ENCODE measurements around the gene ZNF462. TPM values are rescaled to one million over a fixed set of nuclear protein-coding genes. Genes with fewer than 3 reads are reported as not detected.
A peak's percentile ranks its signal among the peaks of the same experiment; 100 is the strongest.

ZNF462 gene
- total RNA-seq, 1 donor from 2014 or later: 25.8 TPM

DNA sequence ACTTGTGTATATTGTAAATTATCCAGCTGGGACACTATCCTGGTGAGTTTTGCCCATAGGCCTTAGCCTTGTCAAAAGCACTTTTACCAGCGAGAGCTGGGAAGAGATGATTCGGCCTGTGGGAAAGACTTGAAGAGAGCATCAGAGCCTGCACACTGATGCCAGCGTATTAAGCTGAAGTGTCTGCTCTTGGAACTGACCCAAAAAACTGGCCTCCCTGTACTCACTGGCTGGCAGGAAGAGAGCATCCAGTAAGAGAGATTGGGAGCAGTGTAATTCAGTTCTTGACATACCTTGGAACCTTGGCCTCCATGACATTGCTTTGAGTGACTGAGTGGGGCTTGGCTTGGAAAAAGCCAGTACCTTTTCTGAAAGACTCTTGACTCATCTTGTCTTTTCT lies 73.7 kb downstream of the ZNF462 start:
- no peak for DNase-seq (ENCODE audit: low spot score)
- H3K27me3 Mint-ChIP-seq (ENCODE audit: low read depth): no peaks in the 10 kb centered on the region
- TF ChIP-seq, protein P1, sequence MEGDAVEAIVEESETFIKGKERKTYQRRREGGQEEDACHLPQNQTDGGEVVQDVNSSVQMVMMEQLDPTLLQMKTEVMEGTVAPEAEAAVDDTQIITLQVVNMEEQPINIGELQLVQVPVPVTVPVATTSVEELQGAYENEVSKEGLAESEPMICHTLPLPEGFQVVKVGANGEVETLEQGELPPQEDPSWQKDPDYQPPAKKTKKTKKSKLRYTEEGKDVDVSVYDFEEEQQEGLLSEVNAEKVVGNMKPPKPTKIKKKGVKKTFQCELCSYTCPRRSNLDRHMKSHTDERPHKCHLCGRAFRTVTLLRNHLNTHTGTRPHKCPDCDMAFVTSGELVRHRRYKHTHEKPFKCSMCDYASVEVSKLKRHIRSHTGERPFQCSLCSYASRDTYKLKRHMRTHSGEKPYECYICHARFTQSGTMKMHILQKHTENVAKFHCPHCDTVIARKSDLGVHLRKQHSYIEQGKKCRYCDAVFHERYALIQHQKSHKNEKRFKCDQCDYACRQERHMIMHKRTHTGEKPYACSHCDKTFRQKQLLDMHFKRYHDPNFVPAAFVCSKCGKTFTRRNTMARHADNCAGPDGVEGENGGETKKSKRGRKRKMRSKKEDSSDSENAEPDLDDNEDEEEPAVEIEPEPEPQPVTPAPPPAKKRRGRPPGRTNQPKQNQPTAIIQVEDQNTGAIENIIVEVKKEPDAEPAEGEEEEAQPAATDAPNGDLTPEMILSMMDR (IDR thresholded peaks at IDR 0.05): no peak
- H3K9me3 Mint-ChIP-seq (ENCODE audit: low read depth): no peaks in the 10 kb centered on the region
- peaks cover 46% of the 10 kb centered on the region for H3K36me3 Mint-ChIP-seq (ENCODE audit: low read depth)
- peaks cover 5% of the 10 kb centered on the region for H3K4me1 Mint-ChIP-seq (ENCODE audit: low read depth)
- no peak overlapping the region for H3K4me3 Mint-ChIP-seq (ENCODE audit: unreplicated experiment)
- no peak overlapping the region for H3K27ac Mint-ChIP-seq (ENCODE audit: unreplicated experiment)

- no peak overlapping the region for H3K27ac Mint-ChIP-seq (ENCODE audit: unreplicated experiment)
- H3K36me3 Mint-ChIP-seq (ENCODE audit: low read depth): peaks cover 11% of the 10 kb centered on the region
- no peaks in the 10 kb centered on the region for H3K9me3 Mint-ChIP-seq (ENCODE audit: low read depth)
- TF ChIP-seq, protein P1 (IDR thresholded peaks at IDR 0.05): no peak
- H3K27me3 Mint-ChIP-seq (ENCODE audit: low read depth): no peaks in the 10 kb centered on the region
- no peak for DNase-seq (ENCODE audit: low spot score)
- no peak overlapping the region for H3K4me3 Mint-ChIP-seq (ENCODE audit: unreplicated experiment)
- peaks cover 26% of the 10 kb centered on the region for H3K4me1 Mint-ChIP-seq (ENCODE audit: low read depth)
Observed at GRCh38 chr9:106941916-106942315, 79.0 kb downstream of the ZNF462 start.

DNA sequence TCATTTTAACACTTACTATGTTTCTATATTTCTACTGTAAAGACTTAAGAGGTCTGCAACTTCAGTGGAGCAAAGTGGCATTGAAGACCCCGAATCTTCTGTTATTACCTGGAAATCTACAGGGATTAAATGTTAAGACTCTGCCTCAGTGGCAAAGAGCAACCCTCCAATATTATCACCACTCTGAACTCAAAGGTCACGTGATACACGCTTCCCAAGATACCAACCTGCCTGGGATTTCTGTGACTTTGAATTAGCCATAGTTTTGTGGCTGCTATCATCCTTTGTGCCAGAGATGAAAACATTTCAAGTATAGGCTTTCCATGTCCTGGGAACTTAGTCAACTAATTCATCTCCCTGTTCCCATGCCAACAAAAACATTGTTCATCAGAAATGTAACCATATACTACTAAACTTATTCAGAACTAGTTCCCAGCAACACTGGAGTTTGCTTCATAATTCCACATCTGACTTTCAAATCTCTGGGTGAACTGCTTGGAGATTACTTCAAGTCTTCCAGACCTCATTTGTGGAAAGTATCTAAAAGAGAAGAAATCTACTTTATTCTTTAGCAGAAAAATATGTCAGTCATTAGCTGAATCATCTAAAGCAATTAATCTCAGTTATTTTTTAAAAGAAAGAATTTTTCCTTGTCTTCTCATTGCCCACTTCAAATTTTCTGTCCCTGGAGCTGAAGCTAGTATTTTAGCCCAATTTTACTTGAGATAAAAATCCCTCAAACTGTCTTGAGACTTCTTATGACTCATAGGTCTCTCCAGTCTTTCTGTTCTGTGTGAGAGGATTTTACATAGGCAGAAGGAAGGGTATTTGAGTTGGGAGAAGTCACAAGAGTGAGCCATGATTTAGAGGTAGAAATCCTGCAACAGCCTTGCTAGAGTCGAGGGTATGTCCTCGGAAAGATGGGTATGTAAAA lies 83.0 kb downstream of the ZNF462 start:
- H3K4me3 Mint-ChIP-seq (ENCODE audit: unreplicated experiment): no peak overlapping the region
- DNase-seq (ENCODE audit: low spot score): no peak
- peak overlapping the region; percentile 90 for H3K27ac Mint-ChIP-seq (ENCODE audit: unreplicated experiment)

DNA sequence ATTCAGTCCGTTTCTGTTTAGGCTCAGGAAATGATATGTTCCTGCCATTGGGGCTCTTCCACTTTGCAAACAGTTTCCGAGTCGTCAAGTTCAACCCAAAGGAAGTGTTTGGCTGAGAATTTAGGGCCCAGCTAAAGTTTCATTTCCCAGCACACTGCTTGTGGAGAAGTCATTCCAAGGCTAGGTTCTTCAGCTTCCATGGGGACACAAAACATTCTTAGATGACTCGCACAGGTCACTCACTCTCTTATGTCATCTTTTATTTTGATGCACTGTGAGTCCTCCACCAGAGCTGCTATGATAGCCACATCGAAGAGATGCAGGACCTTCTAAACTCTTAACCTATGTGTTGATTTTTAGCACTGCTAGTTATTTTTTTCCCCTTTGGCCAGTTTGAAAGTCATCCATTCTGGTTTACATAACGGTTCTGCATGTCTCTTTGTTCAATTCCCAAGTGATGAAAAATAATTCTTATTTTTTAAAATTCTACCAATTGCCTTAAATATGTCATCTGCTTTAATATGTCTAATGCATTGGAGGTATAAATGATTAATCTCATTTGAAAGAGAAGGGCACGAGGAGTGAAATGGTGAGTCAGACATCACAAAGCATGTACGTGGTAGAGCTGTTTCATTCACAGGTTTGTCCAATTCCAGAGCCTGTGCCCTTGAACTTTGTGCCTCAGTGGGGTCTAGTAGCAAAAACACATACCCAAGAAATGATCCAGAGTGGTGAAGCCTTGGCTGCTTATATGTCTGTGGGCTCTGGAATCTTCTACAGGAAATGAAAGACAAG lies 84.3 kb downstream of the ZNF462 start:
- Mint-ChIP-seq H3K9me3 (ENCODE audit: low read depth) (no peaks in the 10 kb centered on the region), H3K4me3 (ENCODE audit: unreplicated experiment) (no peak overlapping the region), H3K36me3 (ENCODE audit: low read depth) (peaks cover 8% of the 10 kb centered on the region), H3K27me3 (ENCODE audit: low read depth) (no peaks in the 10 kb centered on the region), H3K27ac (ENCODE audit: unreplicated experiment) (peak overlapping the region; percentile 51), H3K4me1 (ENCODE audit: low read depth) (peaks cover 38% of the 10 kb centered on the region)
- TF ChIP-seq, protein P1 (IDR thresholded peaks at IDR 0.05): no peak
- no peak for DNase-seq (ENCODE audit: low spot score)

More for the DNA sequence above, 83.0 kb downstream of the ZNF462 start:
- Mint-ChIP-seq H3K4me1 (ENCODE audit: low read depth) (peaks cover 38% of the 10 kb centered on the region), H3K36me3 (ENCODE audit: low read depth) (peaks cover 8% of the 10 kb centered on the region), H3K27me3 (ENCODE audit: low read depth) (no peaks in the 10 kb centered on the region), H3K9me3 (ENCODE audit: low read depth) (no peaks in the 10 kb centered on the region)
- TF ChIP-seq, protein P1 (IDR thresholded peaks at IDR 0.05): no peak

GRCh38 chr9:106953174-106953573 lies 90.2 kb downstream of the ZNF462 start:
- Mint-ChIP-seq H3K4me3 (ENCODE audit: unreplicated experiment) (no peak overlapping the region), H3K27me3 (ENCODE audit: low read depth) (no peaks in the 10 kb centered on the region), H3K27ac (ENCODE audit: unreplicated experiment) (no peak overlapping the region), H3K9me3 (ENCODE audit: low read depth) (no peaks in the 10 kb centered on the region), H3K36me3 (ENCODE audit: low read depth) (peaks cover 22% of the 10 kb centered on the region), H3K4me1 (ENCODE audit: low read depth) (peaks cover 18% of the 10 kb centered on the region)
- TF ChIP-seq, protein P1 (IDR thresholded peaks at IDR 0.05): no peak
- no peak for DNase-seq (ENCODE audit: low spot score)

Measured in chondrocyte (in vitro differentiated cells).